ENCODE results near the gene S100A2. TPM values are rescaled to one million over a fixed set of nuclear protein-coding genes. Genes with fewer than 3 reads are reported as not detected.

Gene S100A2
- total and polyA plus RNA-seq, 2 of the 13 experiments (the other 11 are each of a cell fraction or from before 2014, with no cell fraction given) = 1.2 TPM

DNA sequence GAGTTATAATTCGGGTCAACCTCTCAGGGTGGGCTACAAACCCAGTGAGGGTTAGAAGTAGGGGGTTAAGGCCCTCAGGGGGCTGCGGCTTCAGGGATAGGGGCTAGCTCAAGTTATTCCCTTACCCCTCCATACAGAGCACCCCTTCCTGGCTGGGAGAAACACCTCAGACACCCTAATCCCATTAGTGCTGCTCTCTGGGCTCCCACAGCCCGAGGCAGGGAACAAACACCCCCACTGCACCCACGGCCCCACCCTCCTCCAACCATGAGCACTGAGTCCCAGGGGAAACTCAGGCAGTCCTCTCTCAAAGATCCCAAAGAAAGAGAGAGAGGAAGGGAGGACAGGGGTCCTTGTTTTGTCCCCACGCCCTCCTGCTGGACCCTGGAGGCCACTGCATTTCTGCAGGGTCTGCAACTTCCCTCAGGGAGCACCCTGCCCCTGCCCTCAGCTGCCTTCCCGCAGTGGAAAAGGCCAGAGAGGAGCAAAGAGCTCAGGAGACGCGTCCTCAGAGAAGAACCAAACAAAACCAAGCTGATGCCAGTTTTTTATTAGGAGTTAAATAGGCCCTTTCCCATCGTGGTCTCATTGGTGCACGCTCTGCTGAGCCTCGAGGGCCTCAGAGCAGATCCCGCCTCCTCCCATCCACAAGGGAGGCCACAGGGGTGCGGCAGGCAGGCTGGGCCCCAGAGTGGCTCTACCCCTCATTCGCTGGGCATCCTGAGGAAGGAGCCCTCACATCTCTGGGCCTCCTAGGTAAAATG, 18.7 kb downstream of the S100A2 start:
- Histone ChIP-seq H3K79me2 (ENCODE audit: insufficient read depth, low read length) (no peaks in the 10 kb centered on the region), H4K20me1 (ENCODE audit: insufficient read depth, low read length) (no peaks in the 10 kb centered on the region), H3K9ac (ENCODE audit: insufficient read depth, low read depth, low read length) (no peak overlapping the region), H3K36me3 (replicated peaks in 1 of 2; ENCODE audit: control insufficient read depth in 1 of 2, insufficient read depth in 2 of 2, low read length in 2 of 2) (no peaks in the 10 kb centered on the region), H3K4me3 (replicated peaks in 1 of 3; ENCODE audit: insufficient read depth in 1 of 3, low read depth in 2 of 3, low read length in 3 of 3) (no peak overlapping the region), H3K27me3 (ENCODE audit: control insufficient read depth in 1 of 2, insufficient read depth in 2 of 2, low read length in 2 of 2) (peaks cover 1 to 8% of the 10 kb centered on the region in 2 experiments; a peak in 3 of 5 replicates), H3K27ac (ENCODE audit: extremely low read length, insufficient read depth, low read length) (no peak overlapping the region), H3K4me1 (ENCODE audit: insufficient read depth, low read length) (peaks cover 98% of the 10 kb centered on the region), H2AFZ (ENCODE audit: low read length) (no peak overlapping the region), H3K4me2 (ENCODE audit: low read depth, low read length) (no peak overlapping the region), H3K9me3 (ENCODE audit: low read length) (no peaks in the 10 kb centered on the region)
- in situ Hi-C loops (cut with HindIII; ENCODE audit: extremely low pct_ligation_motif_present, low pct_unique_long_range_greater_than_20kb) = no loop called here
- DNase-seq (ENCODE audit: low spot score) (no peak), FAIRE-seq (no peak), ATAC-seq (no peak)
- WGBS (ENCODE audit: low lambda C conversion rate) = 71% methylated on average over 7 of the region's 14 CpGs
- intact Hi-C loops (cut with micrococcal nuclease; ENCODE audit: unreplicated experiment) = no loop called here
- ChIA-PET CTCF (ENCODE audit: low intra/inter-chr PET ratio, low total read pairs) (no interaction called here), POLR2A (no interaction called here)
- BruUV-seq (replicated peaks) = no TSS peak
- TF ChIP-seq NRL (CRISPR knock-in tag; IDR thresholded peaks at IDR 0.05; ENCODE audit: borderline replicate concordance) (no peak), ZNF12 (CRISPR knock-in tag; IDR thresholded peaks at IDR 0.05) (no peak), GTF3A (CRISPR knock-in tag; conservative IDR thresholded peaks at IDR 0.05) (no peak), BCL6 (CRISPR knock-in tag; IDR thresholded peaks at IDR 0.05) (no peak), ZNF768 (CRISPR knock-in tag; IDR thresholded peaks at IDR 0.05) (peak; percentile 90)
- TF ChIP-seq, protein P1, sequence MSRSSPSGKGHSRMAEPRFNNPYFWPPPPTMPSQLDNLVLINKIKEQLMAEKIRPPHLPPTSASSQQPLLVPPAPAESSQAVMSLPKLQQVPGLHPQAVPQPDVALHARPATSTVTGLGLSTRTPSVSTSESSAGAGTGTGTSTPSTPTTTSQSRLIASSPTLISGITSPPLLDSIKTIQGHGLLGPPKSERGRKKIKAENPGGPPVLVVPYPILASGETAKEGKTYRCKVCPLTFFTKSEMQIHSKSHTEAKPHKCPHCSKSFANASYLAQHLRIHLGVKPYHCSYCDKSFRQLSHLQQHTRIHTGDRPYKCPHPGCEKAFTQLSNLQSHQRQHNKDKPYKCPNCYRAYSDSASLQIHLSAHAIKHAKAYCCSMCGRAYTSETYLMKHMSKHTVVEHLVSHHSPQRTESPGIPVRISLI (CRISPR knock-in tag; IDR thresholded peaks at IDR 0.05; ENCODE audit: borderline replicate concordance) = no peak

GRCh38 chr1:153546371-153546770, 19.3 kb downstream of the S100A2 start:
- 91% methylated on average over 8 of the region's 8 CpGs for WGBS (ENCODE audit: low lambda C conversion rate)
- no peak overlapping the region for H3K4me3 ChIP-seq (replicated peaks in 1 of 3; ENCODE audit: insufficient read depth in 1 of 3, low read depth in 2 of 3, low read length in 3 of 3)
- no peaks in the 10 kb centered on the region for H3K36me3 ChIP-seq (replicated peaks in 1 of 2; ENCODE audit: control insufficient read depth in 1 of 2, insufficient read depth in 2 of 2, low read length in 2 of 2)
- ChIA-PET CTCF (ENCODE audit: low intra/inter-chr PET ratio, low total read pairs) (no interaction called here), POLR2A (no interaction called here)
- in situ Hi-C loops (cut with HindIII; ENCODE audit: extremely low pct_ligation_motif_present, low pct_unique_long_range_greater_than_20kb) (no loop called here), intact Hi-C loops (cut with micrococcal nuclease; ENCODE audit: unreplicated experiment) (no loop called here)
- no peaks in the 10 kb centered on the region for H3K79me2 ChIP-seq (ENCODE audit: insufficient read depth, low read length)
- ATAC-seq (no peak), FAIRE-seq (no peak), DNase-seq (ENCODE audit: low spot score) (no peak)
- H2AFZ ChIP-seq (ENCODE audit: low read length) = no peak overlapping the region
- H3K27me3 ChIP-seq (ENCODE audit: control insufficient read depth in 1 of 2, insufficient read depth in 2 of 2, low read length in 2 of 2) = peaks cover 1 to 8% of the 10 kb centered on the region in 2 experiments; a peak in 3 of 5 replicates
- no peaks in the 10 kb centered on the region for H4K20me1 ChIP-seq (ENCODE audit: insufficient read depth, low read length)
- peaks cover 99% of the 10 kb centered on the region for H3K4me1 ChIP-seq (ENCODE audit: insufficient read depth, low read length)
- no peaks in the 10 kb centered on the region for H3K9me3 ChIP-seq (ENCODE audit: low read length)
- no peak overlapping the region for H3K4me2 ChIP-seq (ENCODE audit: low read depth, low read length)
- no TSS peak for BruUV-seq (replicated peaks)
- H3K27ac ChIP-seq (ENCODE audit: extremely low read length, insufficient read depth, low read length) = no peak overlapping the region
- H3K9ac ChIP-seq (ENCODE audit: insufficient read depth, low read depth, low read length) = no peak overlapping the region
- TF ChIP-seq NFKBIZ (CRISPR knock-in tag; IDR thresholded peaks at IDR 0.05) (no peak), RAD21 (CRISPR knock-in tag; IDR thresholded peaks at IDR 0.05) (no peak), AHR (CRISPR knock-in tag; IDR thresholded peaks at IDR 0.05) (no peak), CHCHD3 (CRISPR knock-in tag; IDR thresholded peaks at IDR 0.05) (no peak), JUNB (CRISPR knock-in tag; IDR thresholded peaks at IDR 0.05; ENCODE audit: borderline replicate concordance) (no peak), ZNF513 (CRISPR knock-in tag; conservative IDR thresholded peaks at IDR 0.05) (no peak)
- TF ChIP-seq, protein P2, sequence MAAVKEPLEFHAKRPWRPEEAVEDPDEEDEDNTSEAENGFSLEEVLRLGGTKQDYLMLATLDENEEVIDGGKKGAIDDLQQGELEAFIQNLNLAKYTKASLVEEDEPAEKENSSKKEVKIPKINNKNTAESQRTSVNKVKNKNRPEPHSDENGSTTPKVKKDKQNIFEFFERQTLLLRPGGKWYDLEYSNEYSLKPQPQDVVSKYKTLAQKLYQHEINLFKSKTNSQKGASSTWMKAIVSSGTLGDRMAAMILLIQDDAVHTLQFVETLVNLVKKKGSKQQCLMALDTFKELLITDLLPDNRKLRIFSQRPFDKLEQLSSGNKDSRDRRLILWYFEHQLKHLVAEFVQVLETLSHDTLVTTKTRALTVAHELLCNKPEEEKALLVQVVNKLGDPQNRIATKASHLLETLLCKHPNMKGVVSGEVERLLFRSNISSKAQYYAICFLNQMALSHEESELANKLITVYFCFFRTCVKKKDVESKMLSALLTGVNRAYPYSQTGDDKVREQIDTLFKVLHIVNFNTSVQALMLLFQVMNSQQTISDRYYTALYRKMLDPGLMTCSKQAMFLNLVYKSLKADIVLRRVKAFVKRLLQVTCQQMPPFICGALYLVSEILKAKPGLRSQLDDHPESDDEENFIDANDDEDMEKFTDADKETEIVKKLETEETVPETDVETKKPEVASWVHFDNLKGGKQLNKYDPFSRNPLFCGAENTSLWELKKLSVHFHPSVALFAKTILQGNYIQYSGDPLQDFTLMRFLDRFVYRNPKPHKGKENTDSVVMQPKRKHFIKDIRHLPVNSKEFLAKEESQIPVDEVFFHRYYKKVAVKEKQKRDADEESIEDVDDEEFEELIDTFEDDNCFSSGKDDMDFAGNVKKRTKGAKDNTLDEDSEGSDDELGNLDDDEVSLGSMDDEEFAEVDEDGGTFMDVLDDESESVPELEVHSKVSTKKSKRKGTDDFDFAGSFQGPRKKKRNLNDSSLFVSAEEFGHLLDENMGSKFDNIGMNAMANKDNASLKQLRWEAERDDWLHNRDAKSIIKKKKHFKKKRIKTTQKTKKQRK (IDR thresholded peaks at IDR 0.05; ENCODE audit: low read length) = no peak

Data from HepG2 (cell line).